ENCODE measurements around the gene SMIM5. TPM values are rescaled to one million over a fixed set of nuclear protein-coding genes. Genes with fewer than 3 reads are reported as not detected.

SMIM5 gene
- total and polyA plus RNA-seq, 7 donors: 0.82 to 29.6 (median 5.5) TPM

- H3K4me3 ChIP-seq: no peak overlapping the region
- DNase-seq: no peak
- WGBS, 2 donors: 12 to 69% methylated on average over 25 of the region's 25 CpGs
- H3K36me3 ChIP-seq: peaks cover 7 to 54% (median 18%) of the 10 kb centered on the region in 4 donors
- no peaks in the 10 kb centered on the region for H3K27me3 ChIP-seq
- TF ChIP-seq POLR2AphosphoS5 (IDR thresholded peaks at IDR 0.05) (peak in 1 of 4 donors; percentile 31), POLR2A (IDR thresholded peaks at IDR 0.05) (peak in 1 of 2 donors; percentile 69), EP300 (IDR thresholded peaks at IDR 0.05) (no peak), CTCF (IDR thresholded peaks at IDR 0.05) (no peak)
- no peaks in the 10 kb centered on the region for H3K9me3 ChIP-seq
- intact Hi-C loops (cut with DNase I): no loop called here
- no peaks in the 10 kb centered on the region for H3K4me1 ChIP-seq
- no peak overlapping the region for H3K27ac ChIP-seq
Measured at GRCh38 chr17:75610103-75610984, 22.9 kb upstream of the SMIM5 start.

- no peaks in the 10 kb centered on the region for H3K4me1 ChIP-seq
- no peak for DNase-seq
- H3K9me3 ChIP-seq: no peaks in the 10 kb centered on the region
- H3K27me3 ChIP-seq: no peaks in the 10 kb centered on the region
- H3K4me3 ChIP-seq: no peak overlapping the region
- intact Hi-C loops (cut with DNase I): no loop called here
- TF ChIP-seq POLR2A (IDR thresholded peaks at IDR 0.05) (peak in 1 of 2 donors; percentile 21), CTCF (IDR thresholded peaks at IDR 0.05) (no peak)
- whole genome bisulfite sequencing, 2 donors: 16 to 70% methylated on average over 20 of the region's 20 CpGs
- no peak overlapping the region for H3K27ac ChIP-seq
- H3K36me3 ChIP-seq: peaks cover 7 to 70% (median 23%) of the 10 kb centered on the region in 4 donors
Measured at GRCh38 chr17:75611851-75612429, 21.3 kb upstream of the SMIM5 start.

GRCh38 chr17:75612906-75613626 lies 20.2 kb upstream of the SMIM5 start:
- Histone ChIP-seq H3K36me3 (peaks cover 7 to 80% (median 28%) of the 10 kb centered on the region in 4 donors), H3K4me1 (no peaks in the 10 kb centered on the region), H3K27ac (no peak overlapping the region), H3K27me3 (no peaks in the 10 kb centered on the region), H3K4me3 (no peak overlapping the region), H3K9me3 (no peaks in the 10 kb centered on the region)
- no peak for DNase-seq
- TF ChIP-seq CTCF (IDR thresholded peaks at IDR 0.05) (no peak), EP300 (IDR thresholded peaks at IDR 0.05) (no peak), POLR2AphosphoS5 (IDR thresholded peaks at IDR 0.05) (no peak), POLR2A (IDR thresholded peaks at IDR 0.05) (no peak)
- intact Hi-C loops (cut with DNase I): no loop called here
- WGBS, 2 donors: 82 to 89% methylated on average over 27 of the region's 27 CpGs

- intact Hi-C loops (cut with DNase I): no loop called here
- WGBS, 2 donors: 86 to 93% methylated on average over 12 of the region's 12 CpGs
Measured at GRCh38 chr17:75614006-75614405, 19.2 kb upstream of the SMIM5 start.

More at GRCh38 chr17:75614006-75614405, 19.2 kb upstream of the SMIM5 start:
- Histone ChIP-seq H3K9me3 (no peaks in the 10 kb centered on the region), H3K4me3 (no peak overlapping the region), H3K27me3 (no peaks in the 10 kb centered on the region), H3K36me3 (peaks cover 7 to 89% (median 32%) of the 10 kb centered on the region in 4 donors), H3K27ac (no peak overlapping the region), H3K4me1 (no peaks in the 10 kb centered on the region)
- DNase-seq: no peak
- TF ChIP-seq POLR2A (IDR thresholded peaks at IDR 0.05) (no peak), CTCF (IDR thresholded peaks at IDR 0.05) (no peak), EP300 (IDR thresholded peaks at IDR 0.05) (no peak), POLR2AphosphoS5 (IDR thresholded peaks at IDR 0.05) (no peak)
